Endothelial cell (in vitro differentiated cells): Measurements from ENCODE around the gene ZNF681. TPM values are rescaled to one million over a fixed set of nuclear protein-coding genes. Genes with fewer than 3 reads are reported as not detected.

ENCODE experiments used
- DNase-seq: peaks from one replicate; pipeline ENCODE4 v3.0.0; 2021; ENCODE audit warnings: low spot score
- H3K27ac Mint-ChIP-seq: one replicate; pipeline ENCODE4 v1.8.0; 2021; ENCODE audit warnings: mixed read lengths, inconsistent platforms; ENCODE audit not compliant: unreplicated experiment
- H3K27me3 Mint-ChIP-seq: one replicate; pipeline ENCODE4 v1.8.0; 2021; ENCODE audit warnings: mild to moderate bottlenecking, moderate library complexity, mixed read lengths, inconsistent platforms; ENCODE audit not compliant: unreplicated experiment
- H3K36me3 Mint-ChIP-seq: one replicate; pipeline ENCODE4 v1.8.0; 2021; ENCODE audit warnings: mild to moderate bottlenecking, low read depth, mixed read lengths, inconsistent platforms; ENCODE audit not compliant: unreplicated experiment
- H3K4me1 Mint-ChIP-seq: one replicate; pipeline ENCODE4 v1.8.0; 2021; ENCODE audit warnings: mild to moderate bottlenecking, mixed read lengths, inconsistent platforms; ENCODE audit not compliant: unreplicated experiment
- H3K4me3 Mint-ChIP-seq: one replicate; pipeline ENCODE4 v1.8.0; 2021; ENCODE audit warnings: mild to moderate bottlenecking, mixed read lengths, inconsistent platforms; ENCODE audit not compliant: unreplicated experiment
- H3K9me3 Mint-ChIP-seq: one replicate; pipeline ENCODE4 v1.8.0; 2021; ENCODE audit warnings: mixed read lengths, inconsistent platforms; ENCODE audit not compliant: unreplicated experiment
- total RNA-seq: library from RNA; stranded (reverse); fragmentation: NEBNext Ultra II Directional; extraction: Animal tissue kit (Norgen Biotek cat#: 25700); gene quantifications from one replicate; pipeline ENCODE4 v1.2.1, GENCODE V29; 2021; ENCODE audit not compliant: unreplicated experiment
- TF ChIP-seq, protein P1 (sequence below): fragments of 200-600 bp; sonication (generic); IDR thresholded peaks from one replicate; pipeline ENCODE4 v1.5.0; 2021; ENCODE audit warnings: antibody characterized with exemption; ENCODE audit not compliant: unreplicated experiment

Gene ZNF681
- total RNA-seq, 1 donor from 2014 or later: 6.4 TPM

DNA sequence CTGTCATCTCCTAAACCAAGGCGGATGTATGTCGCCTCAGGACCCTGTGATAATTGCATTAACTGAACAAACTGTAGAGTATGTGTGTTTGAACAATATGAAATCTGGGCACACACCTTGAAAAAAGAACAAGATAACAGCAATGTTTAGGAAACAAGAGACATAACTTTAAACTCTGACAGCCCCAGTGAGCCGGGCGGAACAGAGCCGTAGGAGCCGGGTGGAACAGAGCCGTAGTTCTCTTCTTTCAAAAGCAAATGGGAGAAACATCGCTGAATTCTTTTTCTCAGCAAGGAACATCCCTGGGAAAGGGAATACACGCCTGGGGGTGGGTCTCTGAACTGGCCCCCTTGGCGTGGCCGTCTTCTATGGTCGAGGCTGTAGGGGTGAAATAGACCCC, 39.9 kb downstream of the ZNF681 start:
- no peak for DNase-seq
- peak overlapping the region; percentile 84 for H3K4me3 Mint-ChIP-seq
- no peaks in the 10 kb centered on the region for H3K36me3 Mint-ChIP-seq
- no peak overlapping the region for H3K27ac Mint-ChIP-seq
- TF ChIP-seq, protein P1, sequence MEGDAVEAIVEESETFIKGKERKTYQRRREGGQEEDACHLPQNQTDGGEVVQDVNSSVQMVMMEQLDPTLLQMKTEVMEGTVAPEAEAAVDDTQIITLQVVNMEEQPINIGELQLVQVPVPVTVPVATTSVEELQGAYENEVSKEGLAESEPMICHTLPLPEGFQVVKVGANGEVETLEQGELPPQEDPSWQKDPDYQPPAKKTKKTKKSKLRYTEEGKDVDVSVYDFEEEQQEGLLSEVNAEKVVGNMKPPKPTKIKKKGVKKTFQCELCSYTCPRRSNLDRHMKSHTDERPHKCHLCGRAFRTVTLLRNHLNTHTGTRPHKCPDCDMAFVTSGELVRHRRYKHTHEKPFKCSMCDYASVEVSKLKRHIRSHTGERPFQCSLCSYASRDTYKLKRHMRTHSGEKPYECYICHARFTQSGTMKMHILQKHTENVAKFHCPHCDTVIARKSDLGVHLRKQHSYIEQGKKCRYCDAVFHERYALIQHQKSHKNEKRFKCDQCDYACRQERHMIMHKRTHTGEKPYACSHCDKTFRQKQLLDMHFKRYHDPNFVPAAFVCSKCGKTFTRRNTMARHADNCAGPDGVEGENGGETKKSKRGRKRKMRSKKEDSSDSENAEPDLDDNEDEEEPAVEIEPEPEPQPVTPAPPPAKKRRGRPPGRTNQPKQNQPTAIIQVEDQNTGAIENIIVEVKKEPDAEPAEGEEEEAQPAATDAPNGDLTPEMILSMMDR: no peak
- H3K9me3 Mint-ChIP-seq: no peaks in the 10 kb centered on the region
- H3K27me3 Mint-ChIP-seq: peaks cover 1% of the 10 kb centered on the region
- peaks cover 9% of the 10 kb centered on the region for H3K4me1 Mint-ChIP-seq

DNA sequence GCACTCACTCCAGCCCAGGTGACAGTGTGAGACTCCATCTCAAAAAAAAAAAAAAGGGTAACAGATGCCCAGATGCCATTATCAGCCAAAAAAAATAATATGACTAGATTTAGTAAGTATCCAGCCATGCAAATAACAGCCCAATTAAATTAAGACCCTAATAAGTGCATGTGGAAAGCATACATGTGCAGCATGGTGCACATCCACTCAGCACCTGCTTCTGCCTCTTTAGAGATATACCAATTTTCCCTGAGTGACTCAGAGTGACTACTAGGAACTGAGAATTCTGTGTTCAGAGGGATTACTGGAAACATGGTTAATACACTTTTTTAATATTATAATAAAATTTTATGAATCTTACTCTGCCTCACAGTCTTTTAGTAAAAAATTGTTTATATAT, 41.9 kb downstream of the ZNF681 start:
- Mint-ChIP-seq H3K9me3 (no peaks in the 10 kb centered on the region), H3K4me3 (no peak overlapping the region), H3K4me1 (peaks cover 7% of the 10 kb centered on the region), H3K27me3 (peaks cover 1% of the 10 kb centered on the region), H3K36me3 (no peaks in the 10 kb centered on the region), H3K27ac (no peak overlapping the region)
- no peak for DNase-seq
- TF ChIP-seq, protein P1: no peak

DNA sequence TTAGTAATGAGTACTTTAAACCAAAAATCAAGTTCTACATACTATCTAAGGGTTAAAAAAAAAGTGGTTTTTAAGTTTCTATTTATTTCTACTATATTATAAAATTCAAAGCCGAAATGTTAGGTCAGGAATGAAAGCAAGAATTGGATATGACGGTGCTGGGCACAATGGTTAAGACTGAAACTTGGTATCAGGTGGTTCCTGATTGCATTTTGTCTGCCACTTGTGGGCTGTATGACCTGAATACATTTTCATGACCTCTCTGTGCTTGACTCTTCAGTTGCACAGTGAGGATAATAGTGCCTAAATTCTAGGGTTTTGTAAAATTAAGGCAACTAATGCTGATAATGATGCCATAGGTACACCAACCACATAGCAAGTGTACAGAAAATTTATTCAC, 49.3 kb downstream of the ZNF681 start:
- no peaks in the 10 kb centered on the region for H3K4me1 Mint-ChIP-seq
- H3K4me3 Mint-ChIP-seq: no peak overlapping the region
- H3K9me3 Mint-ChIP-seq: peaks cover 3% of the 10 kb centered on the region
- TF ChIP-seq, protein P1: no peak
- H3K27me3 Mint-ChIP-seq: no peaks in the 10 kb centered on the region
- H3K36me3 Mint-ChIP-seq: no peaks in the 10 kb centered on the region
- no peak overlapping the region for H3K27ac Mint-ChIP-seq
- DNase-seq: no peak

DNA sequence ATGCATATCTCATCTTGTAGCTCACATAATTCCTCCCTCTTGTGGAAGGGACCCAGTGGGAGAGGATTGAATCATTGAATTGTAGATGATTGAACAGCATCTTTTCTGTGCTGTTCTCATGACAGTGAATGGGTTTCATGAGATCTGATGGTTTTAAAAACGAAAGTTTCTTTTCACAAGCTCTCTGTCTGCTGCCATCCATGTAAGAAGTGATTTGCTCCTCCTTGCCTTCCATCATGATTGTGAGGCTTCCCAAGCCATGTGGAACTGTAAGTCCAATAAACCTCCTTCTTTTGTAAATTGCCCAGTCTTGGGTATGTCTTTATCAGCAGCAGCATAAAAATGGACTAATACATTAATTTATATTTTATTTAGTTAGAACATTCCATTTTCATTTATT, 52.0 kb downstream of the ZNF681 start:
- Mint-ChIP-seq H3K27ac (no peak overlapping the region), H3K9me3 (peaks cover 3% of the 10 kb centered on the region), H3K27me3 (no peaks in the 10 kb centered on the region), H3K4me3 (no peak overlapping the region), H3K36me3 (no peaks in the 10 kb centered on the region), H3K4me1 (no peaks in the 10 kb centered on the region)
- no peak for DNase-seq
- TF ChIP-seq, protein P1: no peak

DNA sequence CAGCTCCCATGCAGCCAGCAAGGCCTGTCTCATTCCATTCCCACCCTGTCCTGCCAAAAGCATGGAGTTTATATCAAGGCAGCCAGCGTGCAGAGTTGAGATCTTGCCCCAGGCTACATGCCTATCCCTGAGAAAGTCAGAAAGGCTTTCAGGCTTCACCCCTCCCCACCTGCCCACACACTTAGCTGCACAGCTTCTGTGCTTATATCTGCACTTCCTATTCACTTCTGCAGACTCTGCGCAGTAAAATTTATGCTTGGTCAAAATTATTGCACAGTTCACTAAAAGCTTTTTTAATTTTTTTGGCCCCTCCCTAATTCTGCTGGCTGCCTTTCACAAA, 59.2 kb downstream of the ZNF681 start:
- Mint-ChIP-seq H3K9me3 (no peaks in the 10 kb centered on the region), H3K4me3 (no peak overlapping the region), H3K27ac (no peak overlapping the region), H3K4me1 (no peaks in the 10 kb centered on the region), H3K27me3 (peaks cover 2% of the 10 kb centered on the region), H3K36me3 (no peaks in the 10 kb centered on the region)
- TF ChIP-seq, protein P1: no peak
- no peak for DNase-seq
